ENCODE measurements around the gene WNT6. TPM values are rescaled to one million over a fixed set of nuclear protein-coding genes. Genes with fewer than 3 reads are reported as not detected.

Gene WNT6
- total RNA-seq, 1 donor from 2014 or later, result 0.44 TPM

DNA sequence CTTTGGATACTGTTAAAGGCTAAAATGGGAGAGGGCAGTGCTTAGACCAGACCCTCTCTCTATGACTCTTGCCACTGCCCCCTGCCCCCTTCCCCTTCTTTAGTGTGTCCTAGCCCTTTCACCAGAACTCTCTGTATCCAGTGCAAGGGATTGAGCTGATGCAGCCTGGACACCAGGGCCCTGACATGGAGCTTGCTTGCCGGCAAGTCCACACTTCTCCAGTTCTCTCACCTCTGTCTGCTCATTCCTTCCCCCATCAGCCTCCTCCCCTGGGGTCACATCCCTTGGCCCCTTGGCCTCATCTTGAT lies 1.5 kb upstream of the WNT6 start:
- intact Hi-C loops (cut with DNase I), result no loop called here
- Histone ChIP-seq H3K27me3 (ENCODE audit: low read depth) (peaks cover 74% of the 10 kb centered on the region), H3K4me1 (peaks cover 16% of the 10 kb centered on the region), H3K4me3 (no peak overlapping the region), H3K36me3 (no peaks in the 10 kb centered on the region), H3K9me3 (no peaks in the 10 kb centered on the region), H3K27ac (no peak overlapping the region)
- TF ChIP-seq, protein P1, sequence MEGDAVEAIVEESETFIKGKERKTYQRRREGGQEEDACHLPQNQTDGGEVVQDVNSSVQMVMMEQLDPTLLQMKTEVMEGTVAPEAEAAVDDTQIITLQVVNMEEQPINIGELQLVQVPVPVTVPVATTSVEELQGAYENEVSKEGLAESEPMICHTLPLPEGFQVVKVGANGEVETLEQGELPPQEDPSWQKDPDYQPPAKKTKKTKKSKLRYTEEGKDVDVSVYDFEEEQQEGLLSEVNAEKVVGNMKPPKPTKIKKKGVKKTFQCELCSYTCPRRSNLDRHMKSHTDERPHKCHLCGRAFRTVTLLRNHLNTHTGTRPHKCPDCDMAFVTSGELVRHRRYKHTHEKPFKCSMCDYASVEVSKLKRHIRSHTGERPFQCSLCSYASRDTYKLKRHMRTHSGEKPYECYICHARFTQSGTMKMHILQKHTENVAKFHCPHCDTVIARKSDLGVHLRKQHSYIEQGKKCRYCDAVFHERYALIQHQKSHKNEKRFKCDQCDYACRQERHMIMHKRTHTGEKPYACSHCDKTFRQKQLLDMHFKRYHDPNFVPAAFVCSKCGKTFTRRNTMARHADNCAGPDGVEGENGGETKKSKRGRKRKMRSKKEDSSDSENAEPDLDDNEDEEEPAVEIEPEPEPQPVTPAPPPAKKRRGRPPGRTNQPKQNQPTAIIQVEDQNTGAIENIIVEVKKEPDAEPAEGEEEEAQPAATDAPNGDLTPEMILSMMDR (IDR thresholded peaks at IDR 0.05), result no peak
- DNase-seq, result no peak
- ATAC-seq, result no peak

DNA sequence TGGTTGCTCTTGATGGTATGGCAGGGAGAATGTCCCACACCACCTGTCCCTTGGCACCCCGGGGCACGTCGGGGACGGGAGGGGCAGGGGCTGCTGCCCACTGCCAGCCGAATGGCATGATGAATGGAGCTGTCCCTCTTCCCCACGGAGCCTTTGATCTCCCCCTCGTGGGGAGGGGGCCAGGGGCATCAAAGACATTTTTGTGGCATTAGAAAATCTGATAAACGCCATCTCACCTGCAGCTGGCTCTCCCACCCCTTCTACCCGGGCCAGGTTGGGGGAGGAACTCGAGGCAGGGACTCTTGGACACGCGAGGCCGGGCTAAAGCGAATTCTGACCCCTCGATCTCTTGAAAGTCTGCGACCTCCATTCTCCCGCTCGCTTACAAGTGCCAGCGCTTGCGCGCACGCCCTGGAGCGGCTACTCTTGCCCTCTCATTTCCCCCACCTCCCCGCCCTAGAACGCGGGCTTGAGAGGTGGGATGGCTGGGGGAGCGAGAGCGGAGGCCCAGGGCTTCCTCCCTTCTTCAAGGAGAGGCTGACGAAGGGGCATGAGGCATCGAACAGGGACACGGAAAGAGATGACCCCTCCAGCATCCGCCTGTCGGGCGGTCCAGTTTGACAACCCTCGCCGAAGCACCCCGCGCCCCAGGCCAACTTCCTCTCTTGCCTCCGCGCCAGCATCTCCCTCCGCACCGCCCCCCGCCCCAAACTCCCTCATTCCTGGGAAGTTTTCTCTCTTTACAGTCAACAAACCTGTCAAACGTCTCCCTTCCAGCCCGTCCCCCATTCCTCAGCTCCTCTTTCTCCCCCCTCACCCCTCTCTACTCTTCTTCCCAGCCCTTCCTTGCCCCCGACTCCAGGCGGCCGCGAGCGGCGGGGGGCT lies 692 bp upstream of the WNT6 start:
- TF ChIP-seq, protein P1 (IDR thresholded peaks at IDR 0.05), result no peak

DNA sequence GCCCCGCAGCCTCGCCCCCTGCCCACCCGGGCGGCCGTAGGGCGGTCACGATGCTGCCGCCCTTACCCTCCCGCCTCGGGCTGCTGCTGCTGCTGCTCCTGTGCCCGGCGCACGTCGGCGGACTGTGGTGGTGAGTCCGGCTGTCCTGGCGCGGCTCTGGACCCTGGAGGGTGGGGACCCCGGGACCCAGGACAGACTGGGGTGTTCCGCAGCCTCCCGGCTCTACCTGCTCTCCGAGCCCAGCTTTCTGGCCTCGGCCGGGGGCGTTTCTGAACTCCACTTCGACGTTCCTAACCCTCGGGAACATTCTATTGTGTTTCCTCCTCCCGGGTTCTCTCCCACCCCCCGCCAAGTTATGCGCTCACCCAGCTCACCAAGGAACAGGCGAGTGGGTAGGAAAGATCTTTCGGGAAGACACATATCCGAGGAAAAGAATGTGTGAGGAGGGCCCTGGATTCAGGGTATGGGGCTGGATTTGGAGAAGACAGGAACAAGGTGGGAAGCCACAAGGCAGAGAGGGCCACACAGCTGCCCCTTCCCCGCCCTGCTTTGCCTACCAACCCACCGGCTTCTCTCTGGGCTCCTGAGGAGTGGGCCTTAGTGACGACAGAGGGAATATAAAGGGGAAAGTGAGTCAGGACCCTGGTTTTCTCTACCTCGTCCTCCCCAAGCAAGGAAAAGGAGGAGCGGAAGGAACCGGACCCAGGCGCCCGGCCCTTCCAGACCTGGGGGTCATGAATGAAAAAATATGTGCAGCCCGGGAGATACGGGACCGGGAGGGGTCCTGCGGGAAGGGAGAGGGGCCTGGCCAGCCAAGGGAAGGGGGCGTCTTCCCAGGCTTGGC lies 605 bp downstream of the WNT6 start:
- TF ChIP-seq, protein P1 (IDR thresholded peaks at IDR 0.05), result no peak
- Histone ChIP-seq H3K27ac (no peak overlapping the region), H3K4me3 (peak overlapping the region; percentile 32), H3K4me1 (peaks cover 16% of the 10 kb centered on the region), H3K27me3 (ENCODE audit: low read depth) (peaks cover 77% of the 10 kb centered on the region), H3K9me3 (no peaks in the 10 kb centered on the region), H3K36me3 (no peaks in the 10 kb centered on the region)
- DNase-seq (peak; percentile 40), ATAC-seq (no peak)
- intact Hi-C loops (cut with DNase I), result no loop called here

More for the DNA sequence above, 692 bp upstream of the WNT6 start:
- ATAC-seq (no peak), DNase-seq (no peak)
- Histone ChIP-seq H3K36me3 (no peaks in the 10 kb centered on the region), H3K27ac (no peak overlapping the region), H3K27me3 (ENCODE audit: low read depth) (peaks cover 73% of the 10 kb centered on the region), H3K4me1 (peaks cover 16% of the 10 kb centered on the region), H3K9me3 (no peaks in the 10 kb centered on the region), H3K4me3 (peak overlapping the region; percentile 32)
- intact Hi-C loops (cut with DNase I), result no loop called here

DNA sequence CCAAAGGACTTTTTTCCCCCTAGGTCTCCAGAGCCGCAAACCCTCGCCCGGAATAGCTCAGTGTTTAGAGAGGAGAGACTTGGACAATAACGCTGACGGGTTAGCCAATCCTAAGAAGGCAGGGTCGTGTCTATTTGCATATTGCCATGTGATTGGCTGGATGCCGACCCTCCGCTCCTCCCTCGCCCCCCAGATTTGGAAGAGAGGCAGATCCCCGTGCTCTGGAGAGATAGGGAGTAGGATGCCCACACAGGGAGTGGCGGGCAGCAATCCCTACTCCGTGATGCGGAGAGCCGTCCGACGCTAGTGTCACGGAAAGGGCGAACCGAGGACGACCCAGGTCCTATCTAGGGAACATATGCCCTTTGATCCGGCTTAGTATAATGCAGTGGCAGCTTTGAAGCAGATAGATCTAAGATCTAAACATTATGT lies 1.4 kb downstream of the WNT6 start:
- TF ChIP-seq, protein P1 (IDR thresholded peaks at IDR 0.05), result no peak
- H3K9me3 ChIP-seq, result no peaks in the 10 kb centered on the region
- intact Hi-C loops (cut with DNase I), result no loop called here
- DNase-seq (no peak), ATAC-seq (peak in 1 of 2 donors; percentile 12)
- peaks cover 16% of the 10 kb centered on the region for H3K4me1 ChIP-seq
- no peaks in the 10 kb centered on the region for H3K36me3 ChIP-seq
- peaks cover 70% of the 10 kb centered on the region for H3K27me3 ChIP-seq (ENCODE audit: low read depth)
- H3K4me3 ChIP-seq, result peak overlapping the region; percentile 11
- no peak overlapping the region for H3K27ac ChIP-seq

DNA sequence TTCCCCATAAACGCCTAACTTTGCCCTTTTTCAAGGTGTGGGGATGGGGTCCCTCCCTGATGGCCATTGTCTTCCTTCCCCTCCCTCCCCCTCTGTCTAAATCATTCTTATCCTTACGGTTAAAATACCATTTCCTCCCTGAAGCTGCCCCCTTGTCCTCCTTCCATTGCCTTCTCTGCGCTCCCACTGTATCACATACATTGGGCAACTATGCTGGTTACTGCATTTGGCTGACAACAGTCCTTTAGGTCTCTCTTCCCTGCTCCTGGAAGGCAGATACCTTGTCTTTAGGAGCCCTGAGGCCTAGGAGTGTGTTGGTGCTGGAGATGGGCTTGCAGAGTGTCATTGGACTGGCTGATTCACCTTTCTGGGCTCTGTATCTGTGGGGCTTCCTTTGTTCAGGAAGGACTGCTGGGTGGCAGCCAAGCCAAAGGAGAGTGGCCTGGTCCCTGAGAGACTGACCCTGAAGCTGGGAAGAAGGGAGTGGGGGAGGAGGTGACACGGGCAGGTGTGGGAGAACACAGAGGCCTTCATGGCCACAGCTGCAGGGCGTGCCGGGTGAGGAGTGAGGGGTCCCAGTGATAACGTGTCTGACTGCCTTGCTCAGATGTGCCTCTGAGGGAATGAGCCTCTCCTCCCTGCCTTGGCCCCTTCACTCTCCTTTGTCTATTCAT lies 2.2 kb downstream of the WNT6 start:
- ATAC-seq (no peak), DNase-seq (peak; percentile 6)
- intact Hi-C loops (cut with DNase I), result no loop called here
- Histone ChIP-seq H3K27me3 (ENCODE audit: low read depth) (peaks cover 70% of the 10 kb centered on the region), H3K4me1 (peaks cover 16% of the 10 kb centered on the region), H3K36me3 (no peaks in the 10 kb centered on the region), H3K9me3 (no peaks in the 10 kb centered on the region), H3K4me3 (no peak overlapping the region), H3K27ac (no peak overlapping the region)
- TF ChIP-seq, protein P1 (IDR thresholded peaks at IDR 0.05), result no peak
